NCI-H69 (cell line): ENCODE results near the gene CNIH3.
A peak's percentile ranks its signal among the peaks of the same experiment; 100 is the strongest.
"Not testable (repeated sequence)": the region's sequence is repeated elsewhere in the genome, so short reads cannot be mapped to it uniquely, and the experiment has no call there.

Source experiments
- DNase-seq: peaks from one replicate; lab custom pipeline; 2025; lab: John Stamatoyannopoulos, UW

The CNIH3 gene

GRCh38 chr1:224615861-224616755, at the start of gene CNIH3:
Gene CNIH3, plus strand, starts transcription at chr1:224616317. Its CDS starts 858 bp downstream, at chr1:224617175.
- DNase-seq = peak; percentile 81

GRCh38 chr1:224566492-224566891, 49.6 kb upstream of the CNIH3 start:
- DNase-seq = not testable (repeated sequence)

GRCh38 chr1:224569276-224569675, 46.8 kb upstream of the CNIH3 start:
- no peak for DNase-seq

- DNase-seq = not testable (repeated sequence)
Observed at GRCh38 chr1:224571975-224572374, 44.1 kb upstream of the CNIH3 start.

- no peak for DNase-seq
Observed at GRCh38 chr1:224579526-224579925, 36.6 kb upstream of the CNIH3 start.

GRCh38 chr1:224580006-224580405, 36.1 kb upstream of the CNIH3 start:
- no peak for DNase-seq

GRCh38 chr1:224582041-224582440, 34.1 kb upstream of the CNIH3 start:
- peak; percentile 84 for DNase-seq

- no peak for DNase-seq
Observed at GRCh38 chr1:224583774-224584173, 32.3 kb upstream of the CNIH3 start.

GRCh38 chr1:224585051-224585450, 31.1 kb upstream of the CNIH3 start:
- DNase-seq = no peak

- no peak for DNase-seq
Observed at GRCh38 chr1:224587051-224587450, 29.1 kb upstream of the CNIH3 start.

GRCh38 chr1:224588515-224588914, 27.6 kb upstream of the CNIH3 start:
- no peak for DNase-seq

GRCh38 chr1:224589006-224589405, 27.1 kb upstream of the CNIH3 start:
- DNase-seq = no peak

- no peak for DNase-seq
Observed at GRCh38 chr1:224591326-224591725, 24.8 kb upstream of the CNIH3 start.

GRCh38 chr1:224592636-224593582, 23.2 kb upstream of the CNIH3 start:
- peak; percentile 10 for DNase-seq

GRCh38 chr1:224594360-224594759, 21.8 kb upstream of the CNIH3 start:
- DNase-seq = no peak

GRCh38 chr1:224594851-224595250, 21.3 kb upstream of the CNIH3 start:
- DNase-seq = no peak

- no peak for DNase-seq
Observed at GRCh38 chr1:224605482-224606181, 10.5 kb upstream of the CNIH3 start.

- no peak for DNase-seq
Observed at GRCh38 chr1:224607188-224608148, 8.6 kb upstream of the CNIH3 start.

- DNase-seq = no peak
Observed at GRCh38 chr1:224609333-224609732, 6.8 kb upstream of the CNIH3 start.

GRCh38 chr1:224612246-224612645, 3.9 kb upstream of the CNIH3 start:
- DNase-seq = no peak

- no peak for DNase-seq
Observed at GRCh38 chr1:224613486-224613885, 2.6 kb upstream of the CNIH3 start.
